H9 (cell line): Measurements from ENCODE around the gene IL12A. TPM values are rescaled to one million over a fixed set of nuclear protein-coding genes. Genes with fewer than 3 reads are reported as not detected.

Source experiments
- DNase-seq: peaks from one replicate; pipeline ENCODE4 v3.0.0-alpha.2; 2017
- H2AFZ ChIP-seq: one replicate; pipeline ENCODE4 v1.6.1; 2013; ENCODE audit warnings: mild to moderate bottlenecking, low read length, control low read depth, moderate library complexity
- H2AK5ac ChIP-seq: 2 replicates; pipeline ENCODE4 v1.6.1; 2013; ENCODE audit warnings: low read length, control low read depth, mixed read lengths; ENCODE audit not compliant: insufficient read length
- H2BK120ac ChIP-seq: one replicate; pipeline ENCODE4 v1.6.1; 2013; ENCODE audit warnings: low read depth, mild to moderate bottlenecking, low read length, control low read depth, inconsistent platforms; ENCODE audit not compliant: poor library complexity, severe bottlenecking
- H2BK12ac ChIP-seq: 2 replicates; pipeline ENCODE4 v1.6.1; 2013; ENCODE audit warnings: low read length, control low read depth, mixed read lengths, low read depth; ENCODE audit not compliant: insufficient read length
- H2BK15ac ChIP-seq: 2 replicates; pipeline ENCODE4 v1.6.1; 2013; ENCODE audit warnings: low read depth, low read length, control low read depth
- H2BK20ac ChIP-seq: one replicate; pipeline ENCODE4 v1.6.1; 2013; ENCODE audit warnings: low read depth, mild to moderate bottlenecking, low read length, control low read depth, inconsistent platforms; ENCODE audit not compliant: poor library complexity, severe bottlenecking
- H2BK5ac ChIP-seq: 2 replicates; pipeline ENCODE4 v1.6.1; 2013; ENCODE audit warnings: low read length, control low read depth, mixed read lengths; ENCODE audit not compliant: insufficient read length
- H3K14ac ChIP-seq: 2 replicates; pipeline ENCODE4 v1.6.1; 2013; ENCODE audit warnings: low read length, control low read depth; ENCODE audit not compliant: insufficient read depth
- H3K18ac ChIP-seq: 2 replicates; pipeline ENCODE4 v1.6.1; 2013; ENCODE audit warnings: low read depth, mild to moderate bottlenecking, mixed read lengths, low read length, control low read depth; ENCODE audit not compliant: insufficient read length
- H3K23ac ChIP-seq: 2 replicates; pipeline ENCODE4 v1.6.1; 2013; ENCODE audit warnings: low read length, control low read depth, mixed read lengths, low read depth; ENCODE audit not compliant: insufficient read length
- H3K23me2 ChIP-seq: 2 replicates; pipeline ENCODE4 v1.6.1; 2013; ENCODE audit warnings: low read depth, mild to moderate bottlenecking, mixed read lengths, low read length, control low read depth; ENCODE audit not compliant: insufficient read length, poor library complexity, severe bottlenecking
- H3K27ac ChIP-seq: 2 replicates; pipeline ENCODE4 v1.5.1; 2013; ENCODE audit warnings: low read length, control low read depth, mixed read lengths, low read depth; ENCODE audit not compliant: insufficient read length
- H3K27me3 ChIP-seq: 2 replicates; pipeline ENCODE4 v1.6.1; 2013; ENCODE audit warnings: low read length, control low read depth, inconsistent platforms; ENCODE audit not compliant: insufficient read depth
- H3K4ac ChIP-seq: 2 replicates; pipeline ENCODE4 v1.6.1; 2013; ENCODE audit warnings: low read depth, mild to moderate bottlenecking, control low read depth, inconsistent platforms, low read length, moderate library complexity
- H3K4me1 ChIP-seq: 2 replicates; pipeline ENCODE4 v1.6.1; 2013; ENCODE audit warnings: low read length, control low read depth, inconsistent platforms; ENCODE audit not compliant: insufficient read depth
- H3K4me2 ChIP-seq: 2 replicates; pipeline ENCODE4 v1.6.1; 2013; ENCODE audit warnings: low read length, control low read depth, mixed read lengths; ENCODE audit not compliant: insufficient read length, insufficient read depth
- H3K56ac ChIP-seq: 2 replicates; pipeline ENCODE4 v1.6.1; 2013; ENCODE audit warnings: low read depth, mild to moderate bottlenecking, mixed read lengths, low read length, control low read depth; ENCODE audit not compliant: insufficient read length
- H3K79me1 ChIP-seq: 2 replicates; pipeline ENCODE4 v1.6.1; 2013; ENCODE audit warnings: low read depth, mild to moderate bottlenecking, moderate library complexity, low read length, control low read depth, inconsistent platforms; ENCODE audit not compliant: insufficient read depth, poor library complexity, severe bottlenecking
- H3K79me2 ChIP-seq: 2 replicates; pipeline ENCODE4 v1.6.1; 2013; ENCODE audit warnings: low read length, control low read depth, inconsistent platforms; ENCODE audit not compliant: insufficient read depth
- H3K9ac ChIP-seq: 2 replicates; pipeline ENCODE4 v1.6.1; 2013; ENCODE audit warnings: low read length, control low read depth, mixed read lengths; ENCODE audit not compliant: insufficient read length; ENCODE audit errors: extremely low read depth
- H3K9me3 ChIP-seq: one replicate; pipeline ENCODE4 v1.6.1; 2013; ENCODE audit warnings: low read depth, low read length, inconsistent platforms; ENCODE audit not compliant: control insufficient read depth
- H3T11ph ChIP-seq: one replicate; pipeline ENCODE4 v1.6.1; 2013; ENCODE audit warnings: mild to moderate bottlenecking, low read length, control low read depth, inconsistent platforms
- H4K20me1 ChIP-seq: one replicate; pipeline ENCODE4 v1.6.1; 2013; ENCODE audit not compliant: control insufficient read depth, insufficient read length, insufficient read depth
- H4K5ac ChIP-seq: 2 replicates; pipeline ENCODE4 v1.6.1; 2013; ENCODE audit warnings: low read depth, mild to moderate bottlenecking, mixed read lengths, low read length, control low read depth; ENCODE audit not compliant: insufficient read length
- H4K8ac ChIP-seq: replicated peaks from 2 replicates; pipeline ENCODE4 v1.6.1; 2013; ENCODE audit warnings: low read length, control low read depth, mixed read lengths, low read depth; ENCODE audit not compliant: insufficient read length
- H4K91ac ChIP-seq: 2 replicates; pipeline ENCODE4 v1.6.1; 2013; ENCODE audit warnings: low read depth, mild to moderate bottlenecking, moderate library complexity, mixed read lengths, low read length, control low read depth; ENCODE audit not compliant: insufficient read length
- H3K27ac Mint-ChIP-seq, 3 experiments: 2 replicates in 2 of 3; 3 replicates in 1 of 3; pipeline ENCODE4 v1.8.0; 2020 to 2021; ENCODE audit warnings: mixed read lengths in 3 of 3, mild to moderate bottlenecking in 1 of 3, moderate library complexity in 1 of 3
- H3K27me3 Mint-ChIP-seq: 2 replicates; pipeline ENCODE4 v1.8.0; 2021; ENCODE audit warnings: low read depth, mild to moderate bottlenecking, moderate library complexity, mixed read lengths
- H3K36me3 Mint-ChIP-seq, 3 experiments: 2 replicates in 2 of 3; 3 replicates in 1 of 3; pipeline ENCODE4 v1.8.0; 2020 to 2021; ENCODE audit warnings: low read depth in 3 of 3, mixed read lengths in 3 of 3; ENCODE audit not compliant: insufficient read depth in 1 of 3
- H3K4me1 Mint-ChIP-seq, 2 experiments: 2 replicates each; pipeline ENCODE4 v1.8.0; 2020; ENCODE audit warnings: mixed read lengths in 2 of 2
- H3K4me3 Mint-ChIP-seq, 2 experiments: 2 replicates in 1 of 2; 3 replicates in 1 of 2; pipeline ENCODE4 v1.8.0; 2020 to 2021; ENCODE audit warnings: mild to moderate bottlenecking in 2 of 2, mixed read lengths in 2 of 2, moderate library complexity in 1 of 2
- H3K9me3 Mint-ChIP-seq, 2 experiments: 2 replicates in 1 of 2; 3 replicates in 1 of 2; pipeline ENCODE4 v1.8.0; 2020; ENCODE audit warnings: mild to moderate bottlenecking in 2 of 2, mixed read lengths in 2 of 2, moderate library complexity in 1 of 2
- WGBS: extraction: QIAGEN DNeasy Blood & Tissue Kit; methylation state at CpG from one replicate; pipeline ENCODE4 v1.1.7; 2013; ENCODE audit warnings: missing lambda C conversion rate, low lambda C conversion rate, mixed read lengths; ENCODE audit not compliant: insufficient read length; ENCODE audit errors: extremely low coverage; 5-methylcytosine and 5-hydroxymethylcytosine counted together
- total RNA-seq: library from RNA; stranded (reverse); gene quantifications from 2 replicates; pipeline ENCODE4 v1.2.1, GENCODE V29; 2021
- TF ChIP-seq, protein P1 (sequence below): fragments of 200-600 bp; sonication (generic); conservative IDR thresholded peaks from 3 replicates; pipeline ENCODE4 v1.8.0; 2021; ENCODE audit warnings: antibody characterized with exemption, mild to moderate bottlenecking

Gene IL12A
- total RNA-seq, 1 experiment from 2014 or later, result 0.50 TPM

DNA sequence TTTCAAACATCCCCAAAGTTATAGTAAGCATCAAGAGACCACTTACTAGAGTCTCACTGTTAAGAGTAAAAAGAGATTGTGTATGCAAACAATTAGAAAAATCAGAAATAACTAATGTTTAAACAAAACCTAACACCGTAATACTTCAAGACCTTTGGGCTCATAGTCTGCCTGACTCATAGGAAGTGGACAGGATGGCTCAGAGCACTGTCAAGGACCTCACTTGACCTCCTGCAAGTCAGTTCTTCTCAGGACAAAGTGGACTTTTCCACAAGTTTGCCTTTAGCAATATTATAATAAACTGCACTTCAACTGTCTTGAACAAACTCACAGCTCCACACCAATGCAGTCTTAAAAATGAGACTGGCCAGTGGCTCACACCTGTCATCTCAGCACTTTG, 34.8 kb downstream of the IL12A start:
- H3K4me3 Mint-ChIP-seq, result no peak overlapping the region
- H3K79me1 ChIP-seq, result no peaks in the 10 kb centered on the region
- H3K27me3 Mint-ChIP-seq, result peaks cover 8% of the 10 kb centered on the region
- no peaks in the 10 kb centered on the region for H3K4me1 ChIP-seq
- H4K91ac ChIP-seq, result no peak overlapping the region
- H3K27ac Mint-ChIP-seq, result no peak overlapping the region
- no peaks in the 10 kb centered on the region for H3K9me3 ChIP-seq
- TF ChIP-seq, protein P1, sequence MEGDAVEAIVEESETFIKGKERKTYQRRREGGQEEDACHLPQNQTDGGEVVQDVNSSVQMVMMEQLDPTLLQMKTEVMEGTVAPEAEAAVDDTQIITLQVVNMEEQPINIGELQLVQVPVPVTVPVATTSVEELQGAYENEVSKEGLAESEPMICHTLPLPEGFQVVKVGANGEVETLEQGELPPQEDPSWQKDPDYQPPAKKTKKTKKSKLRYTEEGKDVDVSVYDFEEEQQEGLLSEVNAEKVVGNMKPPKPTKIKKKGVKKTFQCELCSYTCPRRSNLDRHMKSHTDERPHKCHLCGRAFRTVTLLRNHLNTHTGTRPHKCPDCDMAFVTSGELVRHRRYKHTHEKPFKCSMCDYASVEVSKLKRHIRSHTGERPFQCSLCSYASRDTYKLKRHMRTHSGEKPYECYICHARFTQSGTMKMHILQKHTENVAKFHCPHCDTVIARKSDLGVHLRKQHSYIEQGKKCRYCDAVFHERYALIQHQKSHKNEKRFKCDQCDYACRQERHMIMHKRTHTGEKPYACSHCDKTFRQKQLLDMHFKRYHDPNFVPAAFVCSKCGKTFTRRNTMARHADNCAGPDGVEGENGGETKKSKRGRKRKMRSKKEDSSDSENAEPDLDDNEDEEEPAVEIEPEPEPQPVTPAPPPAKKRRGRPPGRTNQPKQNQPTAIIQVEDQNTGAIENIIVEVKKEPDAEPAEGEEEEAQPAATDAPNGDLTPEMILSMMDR, result no peak
- no peak overlapping the region for H3K18ac ChIP-seq
- no peaks in the 10 kb centered on the region for H3K23me2 ChIP-seq
- no peak overlapping the region for H3T11ph ChIP-seq
- H3K9ac ChIP-seq, result no peak overlapping the region
- no peaks in the 10 kb centered on the region for H3K79me2 ChIP-seq
- no peak overlapping the region for H2BK5ac ChIP-seq
- no peak overlapping the region for H2AFZ ChIP-seq
- no peak overlapping the region for H3K4me2 ChIP-seq
- H2AK5ac ChIP-seq, result no peak overlapping the region
- no peak overlapping the region for H2BK12ac ChIP-seq
- no peak overlapping the region for H4K8ac ChIP-seq
- no peak overlapping the region for H3K56ac ChIP-seq
- no peak overlapping the region for H3K4ac ChIP-seq
- no peak overlapping the region for H2BK20ac ChIP-seq
- no peak overlapping the region for H3K23ac ChIP-seq
- H2BK15ac ChIP-seq, result no peak overlapping the region
- peaks cover 4 to 6% of the 10 kb centered on the region in 2 experiments; a peak in 2 of 4 replicates for H3K4me1 Mint-ChIP-seq
- no peak overlapping the region for H3K27ac ChIP-seq
- H3K27me3 ChIP-seq, result no peaks in the 10 kb centered on the region
- DNase-seq, result no peak
- H2BK120ac ChIP-seq, result no peak overlapping the region
- H3K14ac ChIP-seq, result no peak overlapping the region
- H4K20me1 ChIP-seq, result no peaks in the 10 kb centered on the region
- no peaks in the 10 kb centered on the region for H3K36me3 Mint-ChIP-seq
- no peak overlapping the region for H4K5ac ChIP-seq
- no CpG with 5 or more reads among the region's 1 CpG for WGBS
- H3K9me3 Mint-ChIP-seq, result no peaks in the 10 kb centered on the region; a peak in 1 of 5 replicates
